ENCODE data around the gene PDLIM7.
A peak's percentile ranks its signal among the peaks of the same experiment; 100 is the strongest.

PDLIM7 gene

DNA sequence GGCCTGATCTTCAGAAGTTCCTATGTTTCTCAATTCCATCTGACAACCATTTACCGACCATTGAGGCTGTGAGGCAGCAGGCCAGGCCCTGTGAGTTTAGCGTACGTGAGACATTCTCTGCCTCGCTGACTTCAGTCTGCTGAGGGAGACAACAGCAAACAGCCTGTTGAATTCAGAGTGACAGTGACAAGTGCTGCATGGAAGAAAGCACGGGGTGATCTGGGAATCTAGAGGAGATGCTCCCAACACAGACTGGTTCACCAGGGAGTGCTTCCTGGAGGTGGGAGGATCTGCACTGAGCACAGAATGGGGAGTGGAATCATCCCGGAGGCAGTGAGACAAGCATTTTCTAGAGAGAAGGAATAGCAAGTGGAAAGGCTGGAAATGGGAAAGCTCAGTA lies 29.4 kb upstream of the PDLIM7 start:
- H3K4me3 ChIP-seq (ENCODE audit: low read length), result no peak overlapping the region
- no peak for DNase-seq (ENCODE audit: low read depth, low spot score)

DNA sequence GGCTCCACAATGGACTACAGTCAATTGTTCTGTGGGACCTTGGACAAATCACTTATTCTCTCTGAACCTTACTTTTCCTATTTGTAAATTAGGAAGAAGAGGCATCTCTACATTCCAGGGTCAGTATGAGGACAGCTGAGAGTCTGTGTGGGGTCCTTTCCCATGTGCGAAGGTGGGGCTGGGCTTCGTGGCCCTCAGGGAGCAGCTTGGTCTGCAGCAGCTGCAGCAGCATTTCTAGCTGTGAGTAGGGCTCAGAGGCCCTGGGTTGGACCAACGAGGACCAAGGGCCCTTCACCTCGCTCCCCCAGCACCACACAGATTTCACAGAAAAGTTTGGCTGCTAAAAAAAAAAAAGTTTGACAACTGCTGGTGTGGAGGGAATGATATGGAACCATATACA lies 28.8 kb upstream of the PDLIM7 start:
- DNase-seq (ENCODE audit: low read depth, low spot score), result no peak
- H3K4me3 ChIP-seq (ENCODE audit: low read length), result no peak overlapping the region

DNA sequence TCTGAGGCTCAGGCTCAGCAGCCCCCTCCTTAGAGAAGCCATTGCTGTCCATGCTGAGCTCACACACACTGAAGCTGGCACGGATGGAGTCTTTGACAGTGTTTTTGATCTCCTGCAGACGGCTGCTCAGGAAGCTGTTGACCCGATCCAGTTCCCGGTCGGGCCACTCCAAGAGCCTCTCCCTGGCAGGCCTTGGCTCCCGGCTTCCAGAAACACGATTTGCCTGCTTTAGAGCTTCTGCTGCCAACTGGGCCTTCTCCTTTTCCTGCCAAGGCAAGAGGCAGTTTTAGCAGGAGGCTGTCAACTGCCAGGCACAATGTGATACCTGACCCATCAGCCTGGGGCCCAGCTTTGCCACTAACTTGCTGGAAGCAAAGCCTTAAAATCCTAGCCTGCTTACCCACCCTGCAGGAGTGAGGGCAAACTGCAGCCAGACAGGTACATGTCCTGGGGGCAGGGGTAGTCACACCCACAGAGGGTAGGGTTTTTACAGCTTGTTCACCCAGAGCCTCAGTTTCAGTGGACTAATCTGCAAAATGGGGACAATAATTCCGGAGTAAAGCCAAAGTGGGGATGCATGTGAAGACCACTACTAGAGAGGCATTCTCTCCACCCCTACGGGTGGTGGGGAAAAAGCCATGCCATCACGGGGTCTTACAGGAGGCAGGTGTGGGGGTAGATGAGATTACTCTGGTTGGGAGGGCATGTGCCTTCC lies 27.7 kb upstream of the PDLIM7 start:
- DNase-seq (ENCODE audit: low read depth, low spot score), result no peak
- no peak overlapping the region for H3K4me3 ChIP-seq (ENCODE audit: low read length)

DNA sequence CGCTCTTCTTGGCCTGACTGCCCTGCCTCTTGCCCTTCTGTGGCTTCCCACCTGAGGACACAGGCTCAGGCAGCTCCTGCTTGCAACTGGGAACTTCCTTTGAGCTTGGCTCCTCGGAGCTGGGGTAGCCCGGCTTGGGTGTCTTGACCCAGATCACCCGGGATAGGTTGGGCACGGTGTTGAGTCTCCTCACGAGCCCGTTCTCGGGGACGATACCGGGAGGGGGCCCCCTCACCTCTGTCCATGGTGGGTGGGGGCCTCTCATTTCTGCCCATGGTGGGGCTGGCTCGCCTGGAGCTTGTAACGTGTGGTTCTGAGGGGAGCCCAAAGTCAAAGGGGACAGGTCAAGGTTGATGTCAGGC lies 27.1 kb upstream of the PDLIM7 start:
- H3K4me3 ChIP-seq (ENCODE audit: low read length), result no peak overlapping the region
- no peak for DNase-seq (ENCODE audit: low read depth, low spot score)

DNA sequence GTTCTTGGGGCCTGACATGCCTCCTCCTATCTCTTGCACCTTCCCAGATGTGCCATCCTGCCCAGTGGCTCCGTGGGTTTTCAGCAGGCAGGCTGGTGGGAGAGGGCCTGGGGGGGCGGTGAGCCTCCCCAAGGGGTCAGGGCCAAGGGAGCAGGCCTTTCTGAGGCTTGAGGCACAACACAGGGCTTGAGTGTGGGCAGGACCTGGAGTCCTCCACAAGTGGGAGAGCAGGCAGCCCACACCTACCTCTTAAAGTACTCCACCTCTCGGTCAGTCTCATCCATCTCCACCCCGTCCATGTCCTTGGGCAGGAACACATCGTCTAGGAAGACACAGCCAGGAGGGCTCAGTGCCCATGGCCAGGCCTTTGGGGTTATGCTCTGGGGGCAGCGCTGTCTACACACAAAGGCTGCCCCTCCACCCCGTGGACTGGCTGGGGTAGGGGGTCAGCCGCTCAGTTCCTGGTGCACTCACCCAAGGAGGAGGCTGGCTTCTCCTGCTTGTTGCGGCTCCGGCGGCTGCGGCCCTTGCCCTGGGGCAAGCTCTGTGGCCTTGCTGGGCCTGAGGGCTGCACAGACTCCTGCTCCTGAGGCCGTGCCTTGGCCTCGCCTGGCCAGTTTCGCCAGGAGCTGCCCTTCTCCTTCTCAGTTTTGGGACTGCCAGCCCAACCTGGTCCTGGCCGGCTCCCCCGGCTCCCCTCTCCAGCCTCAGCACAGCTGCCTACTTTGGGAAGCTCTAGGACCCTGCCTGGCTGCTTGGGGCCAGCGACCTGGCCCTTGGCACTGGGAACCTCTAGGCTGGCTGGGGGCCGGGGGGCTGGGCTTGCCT lies 26.5 kb upstream of the PDLIM7 start:
- DNase-seq (ENCODE audit: low read depth, low spot score), result no peak
- H3K4me3 ChIP-seq (ENCODE audit: low read length), result no peak overlapping the region

DNA sequence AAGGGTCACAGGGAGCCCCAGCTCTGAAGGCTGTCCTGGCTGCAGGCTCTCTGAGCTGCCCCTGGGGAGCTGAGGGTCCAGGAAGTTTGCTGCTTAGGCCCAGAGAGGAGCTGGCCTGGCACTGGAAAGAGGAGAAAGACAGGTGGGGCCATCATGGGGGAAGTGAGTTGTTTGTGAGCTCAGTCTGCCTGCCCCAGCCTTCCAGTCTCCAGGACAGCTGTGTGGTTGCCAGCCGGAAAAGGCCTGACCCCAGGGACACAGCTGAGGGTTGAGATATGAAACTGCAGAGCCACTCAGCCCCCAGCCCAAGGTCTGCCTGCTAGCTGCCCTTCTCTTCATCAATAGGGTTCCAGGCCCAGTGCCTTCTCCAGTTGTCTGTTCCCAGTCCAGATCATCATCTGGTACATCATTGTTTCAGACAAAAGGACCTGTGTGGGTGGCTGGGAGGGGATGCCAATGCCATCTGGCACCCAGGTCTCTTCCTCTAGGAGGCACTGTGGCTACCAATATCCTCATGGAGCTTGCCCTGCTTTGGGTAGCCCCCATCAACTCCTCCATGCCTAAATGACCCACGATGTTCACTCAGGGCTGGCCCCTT lies 23.6 kb upstream of the PDLIM7 start:
- H3K4me3 ChIP-seq (ENCODE audit: low read length), result no peak overlapping the region
- DNase-seq (ENCODE audit: low read depth, low spot score), result no peak

DNA sequence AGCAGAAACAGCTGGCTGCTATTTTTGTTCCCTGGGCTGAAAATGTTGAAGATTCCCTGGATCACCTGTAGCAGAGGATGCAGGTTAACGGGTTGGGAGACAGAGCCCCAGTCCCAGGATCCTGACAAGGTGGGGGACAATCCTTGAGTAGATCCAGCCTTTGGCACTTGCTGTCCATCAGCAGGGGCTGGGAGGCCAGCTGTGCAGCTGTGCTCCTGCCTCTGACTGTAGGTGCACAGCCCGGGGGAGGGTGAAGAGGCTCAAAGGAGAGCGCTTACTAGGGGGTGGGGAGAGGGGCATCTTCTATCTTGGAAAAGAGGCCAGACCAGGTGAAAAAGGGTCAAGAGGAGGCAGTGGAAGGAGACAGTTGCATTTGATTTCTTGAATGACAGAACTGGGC lies 22.9 kb upstream of the PDLIM7 start:
- H3K4me3 ChIP-seq (ENCODE audit: low read length), result no peak overlapping the region
- no peak for DNase-seq (ENCODE audit: low read depth, low spot score)

DNA sequence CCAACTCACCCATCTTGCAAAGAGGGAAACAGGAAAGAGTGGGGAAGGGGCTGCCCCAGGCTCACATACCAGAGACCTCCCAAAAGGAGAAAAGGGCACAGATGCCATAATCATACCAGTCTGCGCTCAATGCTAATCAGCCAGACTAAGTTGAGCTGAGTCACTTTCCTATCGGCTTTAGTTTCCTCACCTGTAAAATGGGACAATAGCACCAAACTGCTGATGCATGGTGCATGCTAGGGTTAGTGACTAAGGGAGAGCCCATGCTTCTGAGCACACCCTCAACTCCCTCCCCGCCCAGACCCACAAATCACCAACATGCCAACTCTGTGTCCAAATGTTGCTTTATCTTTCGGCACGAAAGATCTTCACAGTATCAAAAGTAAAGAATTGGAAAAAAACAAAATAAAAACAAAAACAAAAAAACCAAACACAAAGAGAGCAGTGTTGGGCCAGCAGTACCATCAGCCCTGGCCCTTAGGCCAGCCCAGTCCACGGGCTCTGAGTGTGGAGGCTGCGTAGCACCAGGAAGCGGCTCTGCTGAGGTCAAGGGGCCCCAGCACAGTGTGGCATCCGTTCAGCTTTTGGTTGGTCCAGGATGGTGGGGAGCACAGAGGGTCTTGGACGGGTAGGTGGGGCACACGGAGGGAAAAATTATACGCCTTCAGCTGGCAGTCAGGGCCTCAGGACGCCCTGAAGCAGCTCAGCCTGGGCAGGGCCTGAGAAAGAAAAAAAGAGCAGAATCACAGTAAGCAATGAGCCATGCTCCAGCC lies 22.2 kb upstream of the PDLIM7 start:
- DNase-seq (ENCODE audit: low read depth, low spot score), result no peak
- H3K4me3 ChIP-seq (ENCODE audit: low read length), result no peak overlapping the region

DNA sequence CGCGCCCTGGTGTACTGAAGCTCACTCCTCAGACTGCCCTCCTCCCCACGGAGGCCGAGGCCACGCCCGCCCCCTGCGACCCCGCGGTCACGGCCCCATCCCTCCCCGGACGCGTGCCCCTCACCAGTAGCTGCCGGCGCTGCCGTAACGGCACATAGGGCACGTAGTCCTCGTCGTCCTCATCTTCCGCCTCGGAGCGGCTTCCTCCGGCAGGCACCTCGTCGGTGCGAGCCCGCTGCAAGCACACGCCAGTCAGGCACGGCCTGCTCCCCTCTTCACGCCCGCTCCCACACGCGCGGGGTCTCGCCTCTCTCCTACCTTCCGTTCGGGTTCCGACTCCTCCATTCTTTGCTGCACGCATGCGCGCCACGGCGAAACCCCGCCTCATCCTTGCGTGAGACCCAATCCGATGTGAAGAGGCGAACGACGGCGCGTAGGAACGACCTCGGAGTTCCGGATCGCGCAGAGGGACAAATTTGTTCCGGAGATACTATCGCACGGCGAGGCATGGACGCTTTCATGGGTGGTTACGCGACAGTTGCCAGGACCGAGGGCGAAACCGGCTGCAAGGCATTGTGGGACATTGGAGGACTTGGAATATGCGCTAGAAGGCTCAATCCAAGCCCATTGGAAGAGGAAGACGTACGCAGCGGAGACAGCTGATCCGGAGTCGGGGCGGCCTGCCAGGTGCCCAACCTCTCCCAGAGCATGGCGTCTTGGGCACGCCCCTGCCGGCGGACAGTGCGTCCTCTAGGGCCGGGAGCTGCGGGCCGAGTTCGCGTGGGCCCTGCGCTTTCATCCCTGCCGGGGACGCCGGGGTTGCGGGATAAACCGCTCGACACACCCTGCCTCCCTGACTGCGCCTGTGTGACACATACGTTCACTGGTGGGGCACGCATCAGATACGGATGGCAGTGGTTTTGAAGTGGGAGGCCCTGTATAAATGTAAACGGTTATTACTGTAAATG lies 19.5 kb upstream of the PDLIM7 start, which contains the start of gene DDX41:
TSS of gene DDX41 (minus strand) at position 361 of the 968 bp plus-strand sequence. CDS start at position 345, 16 bp downstream.
- peak; percentile 96 for DNase-seq (ENCODE audit: low read depth, low spot score)

DNA sequence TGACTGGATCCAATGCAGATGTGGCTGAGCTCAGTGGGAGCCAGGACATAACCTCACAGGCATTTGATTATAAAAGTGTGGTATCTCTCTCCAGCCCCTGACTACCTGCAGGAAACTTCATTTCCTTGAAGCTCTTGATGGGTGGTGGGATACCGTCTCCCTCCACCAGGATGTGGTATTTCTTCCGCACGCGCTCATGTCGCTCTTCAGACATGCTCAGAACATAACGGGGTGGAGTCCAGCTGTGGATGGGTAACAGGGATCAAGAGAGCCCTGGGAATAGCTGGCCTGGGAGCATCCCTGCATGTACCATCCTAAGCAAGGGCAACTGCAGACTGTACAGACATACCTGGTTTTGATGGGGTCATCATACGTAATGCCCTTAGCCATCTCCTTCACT lies 18.2 kb upstream of the PDLIM7 start:
- DNase-seq (ENCODE audit: low read depth, low spot score), result peak; percentile 66
- peak overlapping the region; percentile 99 for H3K4me3 ChIP-seq (ENCODE audit: low read length)

More for the DNA sequence above, 19.5 kb upstream of the PDLIM7 start, which contains the start of gene DDX41:
- H3K4me3 ChIP-seq (ENCODE audit: low read length), result peak within 1 kb of the TSS; percentile 99

DNA sequence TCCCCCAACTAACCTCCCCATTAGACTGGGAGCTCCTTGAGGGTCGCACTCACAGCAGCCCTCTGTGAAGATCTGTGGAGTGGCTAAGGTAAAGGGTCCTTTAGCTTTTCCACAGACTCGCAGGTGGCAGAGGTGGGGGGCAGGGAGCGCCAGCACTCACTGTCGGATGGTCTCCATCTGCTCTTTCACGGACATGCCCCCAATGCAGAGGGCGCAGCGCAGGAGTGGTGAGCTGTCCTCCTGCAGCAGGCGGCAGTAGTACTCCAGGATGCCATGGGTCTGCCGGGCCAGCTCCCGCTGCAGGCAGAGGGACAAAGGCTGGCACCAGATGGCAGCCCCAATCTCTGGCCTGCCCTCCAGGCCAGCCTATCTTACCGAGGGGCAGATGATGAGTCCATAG lies 17.1 kb upstream of the PDLIM7 start:
- no peak overlapping the region for H3K4me3 ChIP-seq (ENCODE audit: low read length)

DNA sequence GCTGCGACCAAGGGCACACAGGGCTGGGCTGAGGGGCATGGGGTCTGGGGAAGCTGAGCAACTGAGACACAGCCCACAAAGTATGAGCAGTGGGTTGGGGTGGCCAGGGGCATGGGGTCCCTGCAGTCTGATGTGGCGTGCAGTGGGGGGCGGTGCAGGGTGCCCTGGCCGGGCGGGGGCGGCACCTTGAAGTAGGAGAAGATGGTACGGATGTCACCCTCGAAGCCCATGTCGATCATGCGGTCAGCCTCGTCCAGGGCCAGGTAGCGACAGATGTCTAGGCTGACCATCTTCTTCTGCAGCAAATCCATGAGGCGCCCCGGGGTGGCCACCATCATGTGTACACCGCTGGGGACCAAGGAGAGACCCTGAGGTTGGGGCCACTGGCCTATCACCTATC lies 16.1 kb upstream of the PDLIM7 start:
- no peak for DNase-seq (ENCODE audit: low read depth, low spot score)
- no peak overlapping the region for H3K4me3 ChIP-seq (ENCODE audit: low read length)

More for the DNA sequence above, 17.1 kb upstream of the PDLIM7 start:
- DNase-seq (ENCODE audit: low read depth, low spot score), result no peak

DNA sequence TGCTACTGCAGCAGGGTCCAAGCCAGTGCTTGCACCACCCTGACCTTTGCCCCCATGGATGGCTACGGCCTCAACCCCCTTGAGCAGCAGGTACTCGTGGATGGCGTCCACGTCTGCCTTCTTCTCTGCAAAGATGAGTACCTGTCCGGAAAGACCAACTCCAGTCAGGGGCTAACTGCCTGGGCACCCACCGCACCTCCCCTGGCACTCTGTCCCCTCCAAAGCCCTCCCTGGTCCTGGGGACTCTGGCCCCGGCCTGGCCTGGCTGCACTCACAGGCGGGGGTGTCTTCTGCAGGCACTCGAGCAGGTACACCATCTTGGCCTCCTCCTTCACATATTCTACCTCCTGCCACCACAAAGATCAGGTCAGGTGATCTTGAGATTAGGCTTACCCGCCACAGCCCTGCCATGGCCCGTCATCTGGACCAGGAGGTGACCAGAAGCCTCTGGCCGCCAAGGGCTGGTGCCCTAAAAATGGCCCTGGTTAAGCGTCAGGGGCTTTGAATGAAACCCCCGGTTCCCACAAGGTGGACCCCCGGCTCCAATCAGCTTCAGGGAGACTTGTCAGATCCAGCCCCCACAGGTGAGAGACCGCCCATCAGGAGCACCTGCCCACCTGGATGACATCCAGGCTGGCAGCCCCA lies 15.5 kb upstream of the PDLIM7 start:
- DNase-seq (ENCODE audit: low read depth, low spot score), result no peak
- no peak overlapping the region for H3K4me3 ChIP-seq (ENCODE audit: low read length)

DNA sequence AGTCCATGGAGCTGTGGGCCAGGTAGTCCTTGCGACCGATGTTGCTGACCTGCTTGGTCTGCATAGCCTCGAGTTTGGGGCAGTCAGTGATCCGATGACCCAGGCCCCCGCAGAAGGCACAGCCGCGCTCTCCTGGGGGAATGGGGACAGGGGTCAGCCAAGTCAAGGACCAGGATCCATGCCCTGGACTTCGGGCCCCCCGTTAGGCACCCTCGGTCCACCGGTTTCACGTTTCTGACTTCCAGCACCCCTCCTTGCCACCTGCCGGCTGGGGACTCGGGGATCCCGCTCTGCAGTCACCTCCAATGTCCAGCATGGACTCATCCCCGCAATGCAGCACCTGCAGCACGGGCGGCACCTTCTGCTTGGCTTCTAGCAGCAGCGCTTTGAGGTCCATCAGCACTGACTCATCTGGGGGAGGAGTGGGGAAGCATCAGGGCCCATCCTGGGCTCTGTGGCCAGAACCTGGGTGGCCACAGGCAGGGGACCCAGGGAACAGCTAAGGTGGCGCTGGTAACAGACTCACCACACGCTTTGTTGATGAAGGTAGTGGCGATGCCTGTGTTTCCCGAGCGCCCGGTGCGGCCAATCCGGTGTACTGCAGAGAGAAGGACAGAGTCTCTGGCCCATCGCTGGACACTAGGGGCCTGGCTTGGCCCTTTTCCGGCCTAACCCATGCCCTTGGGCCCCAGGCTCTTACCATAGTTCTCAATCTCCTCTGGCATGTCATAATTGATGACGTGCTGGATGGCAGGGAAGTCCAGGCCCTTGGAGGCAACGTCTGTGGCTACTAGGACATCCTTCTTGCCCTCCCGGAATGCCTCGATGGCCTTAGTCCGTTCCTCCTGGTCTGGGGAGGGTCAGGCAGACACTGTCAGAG lies 14.6 kb upstream of the PDLIM7 start:
- no peak overlapping the region for H3K4me3 ChIP-seq (ENCODE audit: low read length)
- no peak for DNase-seq (ENCODE audit: low read depth, low spot score)

DNA sequence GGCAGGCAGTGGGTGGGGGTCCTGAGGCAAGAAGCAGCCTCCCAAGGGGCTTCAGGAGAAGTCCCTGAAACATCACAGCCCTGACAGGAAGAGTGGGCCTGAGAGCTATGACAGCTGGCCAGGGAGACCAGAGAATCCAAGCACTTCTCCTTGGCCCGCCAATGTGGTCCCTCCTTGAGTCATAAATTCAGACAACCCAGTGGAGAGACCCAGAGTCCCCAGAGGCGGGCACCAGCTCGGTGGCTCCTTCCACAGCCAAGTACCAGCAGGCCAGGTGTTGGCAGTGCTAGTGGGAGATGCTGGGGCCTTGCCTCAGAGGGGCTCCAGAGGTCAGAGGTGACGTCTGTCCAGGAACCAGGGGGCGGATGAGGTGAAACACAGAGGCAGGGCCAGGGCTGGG lies 13.8 kb upstream of the PDLIM7 start:
- H3K4me3 ChIP-seq (ENCODE audit: low read length), result no peak overlapping the region
- no peak for DNase-seq (ENCODE audit: low read depth, low spot score)

DNA sequence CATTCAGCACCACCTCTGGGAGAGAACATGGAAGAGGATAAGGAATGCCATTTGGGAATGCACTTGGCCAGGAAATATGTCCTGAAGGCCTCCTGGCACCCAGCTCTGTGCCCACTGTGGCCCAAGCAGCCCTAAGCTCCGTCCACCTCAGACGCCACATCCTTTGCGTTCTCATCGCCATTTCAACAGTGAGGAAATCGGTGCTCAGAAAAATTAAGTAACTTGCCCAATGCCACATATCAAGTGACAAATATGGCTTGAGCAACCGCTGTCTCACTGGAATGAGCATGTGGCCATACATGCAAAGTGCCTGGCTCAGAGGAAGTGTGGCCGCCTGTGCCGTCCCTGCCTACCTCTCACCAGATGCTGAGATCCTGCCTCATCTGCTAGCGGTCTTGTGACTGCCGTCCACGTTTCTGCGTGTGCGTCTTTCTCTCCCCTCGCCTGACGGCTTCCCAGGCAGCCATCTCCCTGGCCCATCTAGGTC lies 13.2 kb upstream of the PDLIM7 start:
- no peak overlapping the region for H3K4me3 ChIP-seq (ENCODE audit: low read length)

More for the DNA sequence above, 13.2 kb upstream of the PDLIM7 start:
- DNase-seq (ENCODE audit: low read depth, low spot score), result no peak
